Measurements from ENCODE around the gene LHPP. TPM values are rescaled to one million over a fixed set of nuclear protein-coding genes. Genes with fewer than 3 reads are reported as not detected.

LHPP gene
- polyA plus RNA-seq, 1 experiment, result 7.1 TPM

DNA sequence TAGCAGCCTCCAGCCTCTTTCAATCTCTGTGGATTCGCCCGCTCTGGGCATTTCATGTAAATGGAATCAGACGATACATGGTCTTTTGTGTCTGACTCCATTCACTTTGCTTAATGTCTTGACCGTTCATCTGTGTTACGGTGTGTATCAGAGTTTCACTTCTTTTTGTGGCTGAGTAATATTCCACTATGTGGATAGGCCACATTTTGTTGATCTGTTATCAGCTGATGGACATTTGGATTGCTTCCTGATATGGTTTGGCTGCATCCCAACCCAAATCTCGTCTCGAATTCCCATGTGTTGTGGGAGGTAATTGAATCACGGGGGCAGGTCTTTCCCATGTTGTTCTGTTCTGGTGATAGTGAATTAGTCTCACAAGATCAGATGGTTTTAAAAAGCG lies 109.0 kb downstream of the LHPP start:
- Histone ChIP-seq H3K27ac (ENCODE audit: low read depth, low read length) (no peak overlapping the region), H3K9me3 (ENCODE audit: control insufficient read depth, insufficient read depth, low read length) (peaks cover 3% of the 10 kb centered on the region), H3K27me3 (ENCODE audit: control insufficient read depth, insufficient read depth, low read length) (peaks cover 29% of the 10 kb centered on the region), H3K4me3 (ENCODE audit: low read depth, low read length) (no peak overlapping the region)
- ChIA-PET CTCF (no interaction called here), POLR2A (no interaction called here)
- no peak for TF ChIP-seq CTCF (IDR thresholded peaks at IDR 0.05; ENCODE audit: low read depth, low read length)
- no peak for DNase-seq (ENCODE audit: low read depth, low spot score)

DNA sequence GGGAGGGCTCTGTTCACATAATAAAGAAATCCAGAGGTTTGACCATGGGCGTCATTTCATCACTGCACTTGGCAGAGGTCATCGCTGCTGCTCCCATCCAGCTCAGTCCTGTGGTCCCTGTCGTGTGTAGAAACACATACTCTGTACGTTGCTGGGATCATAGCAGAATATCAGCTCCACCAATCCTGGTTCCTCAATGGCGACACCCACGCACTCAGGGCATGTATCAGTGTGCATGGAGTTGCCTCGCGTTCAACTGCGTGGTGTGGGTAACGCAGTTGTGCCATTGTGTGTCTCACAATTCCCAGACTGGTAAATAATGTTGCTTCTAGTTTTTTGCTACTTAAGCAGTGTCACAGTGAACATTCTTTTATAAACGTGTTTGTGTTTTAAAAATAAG lies 111.1 kb downstream of the LHPP start:
- Histone ChIP-seq H3K27ac (ENCODE audit: low read depth, low read length) (no peak overlapping the region), H3K27me3 (ENCODE audit: control insufficient read depth, insufficient read depth, low read length) (peaks cover 19% of the 10 kb centered on the region), H3K4me3 (ENCODE audit: low read depth, low read length) (no peak overlapping the region), H3K9me3 (ENCODE audit: control insufficient read depth, insufficient read depth, low read length) (peaks cover 3% of the 10 kb centered on the region)
- TF ChIP-seq CTCF (IDR thresholded peaks at IDR 0.05; ENCODE audit: low read depth, low read length), result no peak
- ChIA-PET POLR2A (no interaction called here), CTCF (no interaction called here)
- DNase-seq (ENCODE audit: low read depth, low spot score), result no peak

- H3K27ac ChIP-seq (ENCODE audit: low read depth, low read length), result no peak overlapping the region
- H3K27me3 ChIP-seq (ENCODE audit: control insufficient read depth, insufficient read depth, low read length), result peaks cover 21% of the 10 kb centered on the region
- no peak for DNase-seq (ENCODE audit: low read depth, low spot score)
- ChIA-PET POLR2A (no interaction called here), CTCF (no interaction called here)
- peaks cover 3% of the 10 kb centered on the region for H3K9me3 ChIP-seq (ENCODE audit: control insufficient read depth, insufficient read depth, low read length)
- TF ChIP-seq CTCF (IDR thresholded peaks at IDR 0.05; ENCODE audit: low read depth, low read length), result no peak
- H3K4me3 ChIP-seq (ENCODE audit: low read depth, low read length), result no peak overlapping the region
Observed at GRCh38 chr10:124573726-124574455, 112.3 kb downstream of the LHPP start.

- H3K4me3 ChIP-seq (ENCODE audit: low read depth, low read length), result no peak overlapping the region
- ChIA-PET POLR2A (no interaction called here), CTCF (no interaction called here)
- no peak overlapping the region for H3K27ac ChIP-seq (ENCODE audit: low read depth, low read length)
- peaks cover 3% of the 10 kb centered on the region for H3K9me3 ChIP-seq (ENCODE audit: control insufficient read depth, insufficient read depth, low read length)
- no peak for DNase-seq (ENCODE audit: low read depth, low spot score)
- peaks cover 24% of the 10 kb centered on the region for H3K27me3 ChIP-seq (ENCODE audit: control insufficient read depth, insufficient read depth, low read length)
- no peak for TF ChIP-seq CTCF (IDR thresholded peaks at IDR 0.05; ENCODE audit: low read depth, low read length)
Observed at GRCh38 chr10:124574456-124575070, 112.9 kb downstream of the LHPP start.
